ENCODE measurements around the gene SLIT3. TPM values are rescaled to one million over a fixed set of nuclear protein-coding genes. Genes with fewer than 3 reads are reported as not detected.

Gene SLIT3
- total and polyA plus RNA-seq, 9 of the 15 experiments (the other 6 are each of a cell fraction or from before 2014, with no cell fraction given), result 0.01 to 0.04 TPM; not detected in 7

DNA sequence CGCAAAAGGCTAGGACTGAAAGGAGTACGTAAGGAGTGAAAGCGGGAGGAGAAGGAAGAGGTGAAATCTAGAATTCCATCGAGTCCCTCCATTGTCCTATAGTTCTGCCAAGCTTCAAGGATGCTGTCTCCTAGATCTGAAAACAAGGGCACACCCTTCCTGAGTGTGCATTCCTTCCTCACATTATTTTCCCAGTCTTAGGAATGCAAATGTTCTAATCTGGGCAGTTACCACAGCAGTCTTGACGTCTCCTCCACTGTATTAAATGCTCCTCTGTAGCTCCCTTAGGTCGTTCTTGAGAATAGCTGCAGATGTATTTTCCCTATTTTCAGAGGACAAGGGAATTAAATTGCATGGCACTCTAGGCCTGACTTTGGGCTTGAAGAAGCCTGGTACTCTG lies 127.6 kb downstream of the SLIT3 start:
- FAIRE-seq (no peak), DNase-seq (ENCODE audit: extremely low read depth in 1 of 4, low spot score in 3 of 4) (no peak), ATAC-seq (no peak)
- Histone ChIP-seq H3K9me3 (replicated peaks; ENCODE audit: control insufficient read depth, insufficient read depth, low read depth, low read length) (no peaks in the 10 kb centered on the region), H3K4me1 (replicated peaks in 1 of 2; ENCODE audit: control insufficient read depth in 2 of 2, insufficient read depth in 2 of 2, low read length in 2 of 2) (no peaks in the 10 kb centered on the region; a peak in 1 of 5 replicates), H3K79me2 (ENCODE audit: control insufficient read depth, insufficient read depth, low read length) (no peaks in the 10 kb centered on the region), H2AFZ (ENCODE audit: low read depth, low read length) (no peak overlapping the region), H3K4me3 (no peak overlapping the region), H3K36me3 (ENCODE audit: control insufficient read depth, insufficient read depth, low read length) (no peaks in the 10 kb centered on the region), H3K4me2 (ENCODE audit: insufficient read depth, low read length) (no peak overlapping the region), H3K27me3 (ENCODE audit: control insufficient read depth in 2 of 2, insufficient read depth in 2 of 2, low read length in 2 of 2) (peaks cover 0 to 7% of the 10 kb centered on the region in 2 experiments; a peak in 1 of 5 replicates), H3K9me1 (ENCODE audit: control insufficient read depth, insufficient read depth, low read length) (no peaks in the 10 kb centered on the region), H3K9ac (ENCODE audit: insufficient read depth in 1 of 2, low read depth in 2 of 2, low read length in 2 of 2) (no peak overlapping the region), H4K20me1 (replicated peaks; ENCODE audit: control insufficient read depth, insufficient read depth, low read length) (no peaks in the 10 kb centered on the region; the same call in 1 of the 2 replicates), H3K27ac (ENCODE audit: extremely low read depth, low read depth, low read length) (no peak overlapping the region)
- CTCF ChIA-PET (ENCODE audit: low intra/inter-chr PET ratio), result no interaction called here
- TF ChIP-seq MAZ (CRISPR knock-in tag; conservative IDR thresholded peaks at IDR 0.05 in 1 of 2, IDR thresholded peaks at IDR 0.05 in 1 of 2), result no peak
- TF ChIP-seq RBBP5 (IDR thresholded peaks at IDR 0.05; ENCODE audit: borderline replicate concordance, insufficient read depth, low read length, poor library complexity, severe bottlenecking), result no peak
- TF ChIP-seq HLTF (IDR thresholded peaks at IDR 0.05), result no peak
- no peak for TF ChIP-seq SMARCA4 (IDR thresholded peaks at IDR 0.05)
- TF ChIP-seq, protein P1, sequence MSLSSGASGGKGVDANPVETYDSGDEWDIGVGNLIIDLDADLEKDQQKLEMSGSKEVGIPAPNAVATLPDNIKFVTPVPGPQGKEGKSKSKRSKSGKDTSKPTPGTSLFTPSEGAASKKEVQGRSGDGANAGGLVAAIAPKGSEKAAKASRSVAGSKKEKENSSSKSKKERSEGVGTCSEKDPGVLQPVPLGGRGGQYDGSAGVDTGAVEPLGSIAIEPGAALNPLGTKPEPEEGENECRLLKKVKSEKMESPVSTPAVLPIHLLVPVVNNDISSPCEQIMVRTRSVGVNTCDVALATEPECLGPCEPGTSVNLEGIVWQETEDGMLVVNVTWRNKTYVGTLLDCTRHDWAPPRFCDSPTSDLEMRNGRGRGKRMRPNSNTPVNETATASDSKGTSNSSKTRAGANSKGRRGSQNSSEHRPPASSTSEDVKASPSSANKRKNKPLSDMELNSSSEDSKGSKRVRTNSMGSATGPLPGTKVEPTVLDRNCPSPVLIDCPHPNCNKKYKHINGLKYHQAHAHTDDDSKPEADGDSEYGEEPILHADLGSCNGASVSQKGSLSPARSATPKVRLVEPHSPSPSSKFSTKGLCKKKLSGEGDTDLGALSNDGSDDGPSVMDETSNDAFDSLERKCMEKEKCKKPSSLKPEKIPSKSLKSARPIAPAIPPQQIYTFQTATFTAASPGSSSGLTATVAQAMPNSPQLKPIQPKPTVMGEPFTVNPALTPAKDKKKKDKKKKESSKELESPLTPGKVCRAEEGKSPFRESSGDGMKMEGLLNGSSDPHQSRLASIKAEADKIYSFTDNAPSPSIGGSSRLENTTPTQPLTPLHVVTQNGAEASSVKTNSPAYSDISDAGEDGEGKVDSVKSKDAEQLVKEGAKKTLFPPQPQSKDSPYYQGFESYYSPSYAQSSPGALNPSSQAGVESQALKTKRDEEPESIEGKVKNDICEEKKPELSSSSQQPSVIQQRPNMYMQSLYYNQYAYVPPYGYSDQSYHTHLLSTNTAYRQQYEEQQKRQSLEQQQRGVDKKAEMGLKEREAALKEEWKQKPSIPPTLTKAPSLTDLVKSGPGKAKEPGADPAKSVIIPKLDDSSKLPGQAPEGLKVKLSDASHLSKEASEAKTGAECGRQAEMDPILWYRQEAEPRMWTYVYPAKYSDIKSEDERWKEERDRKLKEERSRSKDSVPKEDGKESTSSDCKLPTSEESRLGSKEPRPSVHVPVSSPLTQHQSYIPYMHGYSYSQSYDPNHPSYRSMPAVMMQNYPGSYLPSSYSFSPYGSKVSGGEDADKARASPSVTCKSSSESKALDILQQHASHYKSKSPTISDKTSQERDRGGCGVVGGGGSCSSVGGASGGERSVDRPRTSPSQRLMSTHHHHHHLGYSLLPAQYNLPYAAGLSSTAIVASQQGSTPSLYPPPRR (CRISPR knock-in tag; IDR thresholded peaks at IDR 0.05; ENCODE audit: borderline replicate concordance), result no peak
- TF ChIP-seq, protein P2, sequence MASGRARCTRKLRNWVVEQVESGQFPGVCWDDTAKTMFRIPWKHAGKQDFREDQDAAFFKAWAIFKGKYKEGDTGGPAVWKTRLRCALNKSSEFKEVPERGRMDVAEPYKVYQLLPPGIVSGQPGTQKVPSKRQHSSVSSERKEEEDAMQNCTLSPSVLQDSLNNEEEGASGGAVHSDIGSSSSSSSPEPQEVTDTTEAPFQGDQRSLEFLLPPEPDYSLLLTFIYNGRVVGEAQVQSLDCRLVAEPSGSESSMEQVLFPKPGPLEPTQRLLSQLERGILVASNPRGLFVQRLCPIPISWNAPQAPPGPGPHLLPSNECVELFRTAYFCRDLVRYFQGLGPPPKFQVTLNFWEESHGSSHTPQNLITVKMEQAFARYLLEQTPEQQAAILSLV (tag; IDR thresholded peaks at IDR 0.05), result no peak
- TF ChIP-seq NFATC3 (IDR thresholded peaks at IDR 0.05), result no peak
- in situ Hi-C loops (cut with MboI) (no loop called here), intact Hi-C loops (cut with micrococcal nuclease) (no loop called here)
- BruUV-seq (replicated peaks), result no TSS peak
- POLR2A ChIA-PET, result interaction anchor here (0.6 kb wide), 1 partner anchor 790 kb away, joined by 3 read pairs; no protein-coding TSS in a partner anchor
- 0% methylated on average over 6 of the region's 6 CpGs for WGBS (ENCODE audit: insufficient coverage, low coverage, missing lambda C conversion rate)
